Measurements from ENCODE around the gene SETD6. TPM values are rescaled to one million over a fixed set of nuclear protein-coding genes. Genes with fewer than 3 reads are reported as not detected.

The SETD6 gene
- total RNA-seq, 1 experiment from 2014 or later: 19.5 TPM

DNA sequence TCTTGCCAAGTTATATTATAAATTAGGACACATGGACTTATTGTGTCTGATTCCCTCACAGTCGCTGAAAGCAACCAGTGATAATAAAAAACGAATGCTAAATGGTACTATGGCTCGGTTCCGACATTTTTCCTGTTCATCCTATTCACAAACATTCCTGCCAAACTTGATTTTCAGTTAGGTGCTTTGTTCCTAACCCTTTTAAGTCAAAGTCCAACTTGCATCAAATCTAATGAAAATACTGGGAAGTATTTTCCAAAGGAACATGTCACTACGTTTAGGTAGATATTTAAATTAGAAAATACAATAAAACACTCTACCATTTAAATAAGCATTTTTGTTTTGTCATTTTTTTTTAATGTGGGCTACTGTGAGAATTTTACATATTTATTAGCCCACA is 21.0 kb downstream of the SETD6 start:
- Mint-ChIP-seq H3K36me3 (ENCODE audit: insufficient read depth, unreplicated experiment) (peaks cover 100% of the 10 kb centered on the region), H3K27me3 (ENCODE audit: insufficient read depth, unreplicated experiment) (no peaks in the 10 kb centered on the region), H3K27ac (ENCODE audit: low read depth, unreplicated experiment) (no peak overlapping the region), H3K9me3 (ENCODE audit: unreplicated experiment) (no peaks in the 10 kb centered on the region), H3K4me1 (ENCODE audit: insufficient read depth, unreplicated experiment) (no peaks in the 10 kb centered on the region), H3K4me3 (ENCODE audit: unreplicated experiment) (no peak overlapping the region)
- BruUV-seq (replicated peaks): no TSS peak
- ChIA-PET POLR2A (no interaction called here), CTCF (no interaction called here)
- intact Hi-C loops (cut with micrococcal nuclease): no loop called here
- no peak for DNase-seq (ENCODE audit: unreplicated experiment)
- TF ChIP-seq, protein P1, sequence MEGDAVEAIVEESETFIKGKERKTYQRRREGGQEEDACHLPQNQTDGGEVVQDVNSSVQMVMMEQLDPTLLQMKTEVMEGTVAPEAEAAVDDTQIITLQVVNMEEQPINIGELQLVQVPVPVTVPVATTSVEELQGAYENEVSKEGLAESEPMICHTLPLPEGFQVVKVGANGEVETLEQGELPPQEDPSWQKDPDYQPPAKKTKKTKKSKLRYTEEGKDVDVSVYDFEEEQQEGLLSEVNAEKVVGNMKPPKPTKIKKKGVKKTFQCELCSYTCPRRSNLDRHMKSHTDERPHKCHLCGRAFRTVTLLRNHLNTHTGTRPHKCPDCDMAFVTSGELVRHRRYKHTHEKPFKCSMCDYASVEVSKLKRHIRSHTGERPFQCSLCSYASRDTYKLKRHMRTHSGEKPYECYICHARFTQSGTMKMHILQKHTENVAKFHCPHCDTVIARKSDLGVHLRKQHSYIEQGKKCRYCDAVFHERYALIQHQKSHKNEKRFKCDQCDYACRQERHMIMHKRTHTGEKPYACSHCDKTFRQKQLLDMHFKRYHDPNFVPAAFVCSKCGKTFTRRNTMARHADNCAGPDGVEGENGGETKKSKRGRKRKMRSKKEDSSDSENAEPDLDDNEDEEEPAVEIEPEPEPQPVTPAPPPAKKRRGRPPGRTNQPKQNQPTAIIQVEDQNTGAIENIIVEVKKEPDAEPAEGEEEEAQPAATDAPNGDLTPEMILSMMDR (IDR thresholded peaks at IDR 0.05; ENCODE audit: unreplicated experiment): no peak

DNA sequence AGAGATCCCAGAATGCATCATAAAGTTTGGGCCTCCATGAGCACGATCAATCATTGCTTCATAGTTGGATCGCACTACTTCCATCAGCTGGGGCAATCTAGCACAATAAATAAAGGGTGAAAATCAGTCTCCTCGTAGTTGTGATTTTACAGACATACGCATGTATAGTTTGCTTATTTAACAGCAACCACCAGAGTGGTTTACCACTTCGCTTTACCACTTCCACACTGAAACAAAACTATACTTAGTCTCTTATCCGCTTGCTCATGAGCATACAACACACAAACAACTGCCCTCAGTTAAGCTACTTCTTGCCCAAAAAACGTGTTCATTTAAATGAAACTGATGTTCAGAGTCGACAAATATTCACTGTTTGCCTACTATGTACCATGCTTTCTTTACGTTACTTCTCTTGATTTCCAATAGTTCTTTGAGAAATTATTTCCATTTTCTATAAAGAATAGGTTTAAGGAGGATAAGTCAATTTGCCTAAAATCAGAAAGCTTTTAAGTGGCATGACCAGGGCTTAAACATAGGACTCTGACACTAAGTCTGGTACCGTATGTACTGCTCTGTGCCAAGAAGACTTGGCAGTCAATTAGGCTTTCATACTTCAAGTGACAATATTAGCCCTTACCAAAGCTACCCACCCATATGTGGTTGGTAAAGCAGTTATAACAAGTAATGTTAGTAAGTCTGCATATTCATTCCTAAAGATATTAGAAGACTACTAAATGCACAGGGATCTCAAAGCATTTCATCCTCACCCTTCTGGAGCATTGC is 22.0 kb downstream of the SETD6 start:
- ChIA-PET CTCF (no interaction called here), POLR2A (interaction anchor here (1.1 kb wide), 1 partner anchor 12 kb away, joined by 3 read pairs; no protein-coding TSS in a partner anchor)
- no peaks in the 10 kb centered on the region for H3K9me3 Mint-ChIP-seq (ENCODE audit: unreplicated experiment)
- peaks cover 100% of the 10 kb centered on the region for H3K36me3 Mint-ChIP-seq (ENCODE audit: insufficient read depth, unreplicated experiment)
- no peak overlapping the region for H3K4me3 Mint-ChIP-seq (ENCODE audit: unreplicated experiment)
- intact Hi-C loops (cut with micrococcal nuclease): no loop called here
- no peaks in the 10 kb centered on the region for H3K27me3 Mint-ChIP-seq (ENCODE audit: insufficient read depth, unreplicated experiment)
- TF ChIP-seq, protein P1 (IDR thresholded peaks at IDR 0.05; ENCODE audit: unreplicated experiment): no peak
- BruUV-seq (replicated peaks): no TSS peak
- H3K27ac Mint-ChIP-seq (ENCODE audit: low read depth, unreplicated experiment): no peak overlapping the region
- no peaks in the 10 kb centered on the region for H3K4me1 Mint-ChIP-seq (ENCODE audit: insufficient read depth, unreplicated experiment)
- DNase-seq (ENCODE audit: unreplicated experiment): no peak

DNA sequence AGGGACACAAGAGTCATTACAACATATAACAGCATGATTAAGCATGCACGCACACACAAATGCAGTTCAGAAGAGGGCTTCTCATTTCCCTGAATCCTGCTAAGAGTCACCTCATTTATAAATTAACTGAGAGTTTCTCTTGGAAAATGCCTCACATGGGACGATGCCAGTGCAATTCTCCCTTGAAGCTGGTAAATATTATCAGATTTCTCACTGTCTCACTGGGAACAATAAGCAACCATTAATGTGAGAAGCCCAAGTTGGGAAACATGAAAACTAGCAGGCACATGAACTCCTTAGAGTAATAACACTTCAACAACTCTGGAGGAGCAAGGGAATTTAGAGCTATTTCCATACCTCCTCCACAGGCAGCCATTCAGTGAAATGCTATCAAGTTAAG is 26.4 kb downstream of the SETD6 start:
- no peak for DNase-seq (ENCODE audit: unreplicated experiment)
- peaks cover 91% of the 10 kb centered on the region for H3K36me3 Mint-ChIP-seq (ENCODE audit: insufficient read depth, unreplicated experiment)
- CTCF ChIA-PET: interaction anchor here (1.2 to 1.4 kb wide), 2 partner anchors 23 to 76 kb away, joined by 3 to 4 read pairs; no protein-coding TSS in a partner anchor
- H3K4me1 Mint-ChIP-seq (ENCODE audit: insufficient read depth, unreplicated experiment): no peaks in the 10 kb centered on the region
- no peak overlapping the region for H3K27ac Mint-ChIP-seq (ENCODE audit: low read depth, unreplicated experiment)
- TF ChIP-seq, protein P1 (IDR thresholded peaks at IDR 0.05; ENCODE audit: unreplicated experiment): no peak
- no peaks in the 10 kb centered on the region for H3K9me3 Mint-ChIP-seq (ENCODE audit: unreplicated experiment)
- H3K4me3 Mint-ChIP-seq (ENCODE audit: unreplicated experiment): no peak overlapping the region
- no TSS peak for BruUV-seq (replicated peaks)
- POLR2A ChIA-PET: interaction anchor here (1.4 kb wide), 1 partner anchor 88 kb away, joined by 3 read pairs; the partner anchor contains the start of gene CNOT1
- intact Hi-C loops (cut with micrococcal nuclease): loop anchor here (5.0 kb wide), 1 partner anchor 36 kb away; no protein-coding TSS in a partner anchor
- no peaks in the 10 kb centered on the region for H3K27me3 Mint-ChIP-seq (ENCODE audit: insufficient read depth, unreplicated experiment)

DNA sequence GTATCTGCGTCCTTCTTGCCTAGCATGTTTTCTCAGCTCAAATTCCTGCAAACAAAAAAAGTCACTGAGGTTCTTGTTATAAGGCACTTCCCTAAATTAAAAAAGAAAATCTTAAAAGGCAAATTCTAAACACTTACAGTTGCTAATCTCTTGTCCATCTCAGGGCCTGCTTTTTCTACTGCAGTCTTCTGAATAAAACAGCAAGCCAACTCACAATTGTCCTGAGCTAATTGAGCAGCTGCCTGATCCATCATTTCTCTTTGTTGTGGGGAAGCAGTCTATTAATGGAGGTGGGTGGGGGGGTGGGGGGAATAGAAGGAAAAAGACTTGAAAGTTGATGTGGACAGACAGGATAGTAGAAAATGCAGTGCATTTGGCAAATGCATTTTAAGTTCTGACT is 27.0 kb downstream of the SETD6 start:
- H3K9me3 Mint-ChIP-seq (ENCODE audit: unreplicated experiment): no peaks in the 10 kb centered on the region
- intact Hi-C loops (cut with micrococcal nuclease): loop anchor here (5.0 kb wide), 1 partner anchor 35 kb away; no protein-coding TSS in a partner anchor
- BruUV-seq (replicated peaks): no TSS peak
- H3K4me1 Mint-ChIP-seq (ENCODE audit: insufficient read depth, unreplicated experiment): no peaks in the 10 kb centered on the region
- no peak for DNase-seq (ENCODE audit: unreplicated experiment)
- H3K4me3 Mint-ChIP-seq (ENCODE audit: unreplicated experiment): no peak overlapping the region
- ChIA-PET POLR2A (interaction anchor here (0.6 to 1.4 kb wide), 3 partner anchors 48 to 92 kb away, joined by 3 to 4 read pairs (median 3); partner anchors contain the start of gene CNOT1), CTCF (interaction anchor here (1.4 kb wide), 1 partner anchor 76 kb away, joined by 3 read pairs; no protein-coding TSS in a partner anchor)
- TF ChIP-seq, protein P1 (IDR thresholded peaks at IDR 0.05; ENCODE audit: unreplicated experiment): no peak
- H3K36me3 Mint-ChIP-seq (ENCODE audit: insufficient read depth, unreplicated experiment): peaks cover 91% of the 10 kb centered on the region
- H3K27me3 Mint-ChIP-seq (ENCODE audit: insufficient read depth, unreplicated experiment): no peaks in the 10 kb centered on the region
- H3K27ac Mint-ChIP-seq (ENCODE audit: low read depth, unreplicated experiment): no peak overlapping the region

Measured in MCF 10A (cell line).